Urinary bladder (tissue), 4 donors: ENCODE results near the gene MIER2. TPM values are rescaled to one million over a fixed set of nuclear protein-coding genes. Genes with fewer than 3 reads are reported as not detected.

Source experiments
- DNase-seq: peaks from one replicate; pipeline ENCODE4 v3.0.0-alpha.2; 2015; ENCODE audit errors: extremely low spot score
- H3K27ac ChIP-seq: one replicate; pipeline ENCODE4 v1.5.1; 2013; ENCODE audit warnings: low read depth, mild to moderate bottlenecking, moderate library complexity
- H3K36me3 ChIP-seq: one replicate; pipeline ENCODE4 v1.6.1; 2013; ENCODE audit warnings: mild to moderate bottlenecking, moderate library complexity; ENCODE audit not compliant: insufficient read depth
- H3K4me1 ChIP-seq: one replicate; pipeline ENCODE4 v1.6.1; 2013; ENCODE audit warnings: mild to moderate bottlenecking, moderate library complexity; ENCODE audit not compliant: insufficient read depth
- H3K4me3 ChIP-seq: one replicate; pipeline ENCODE4 v1.5.1; 2013; ENCODE audit warnings: low read depth, low read length
- WGBS: extraction: QIAGEN DNeasy Blood & Tissue Kit; methylation state at CpG from one replicate; pipeline ENCODE4 v1.1.7; 2013; 5-methylcytosine and 5-hydroxymethylcytosine counted together
- polyA plus RNA-seq: library from polyadenylated mRNA; stranded (reverse); fragments of 200-250 nt; gene quantifications from one replicate; pipeline ENCODE4 v1.2.3, GENCODE V29; 2013
- total RNA-seq: library from RNA; depleted of rRNA; stranded (reverse); fragments of >200 nt; gene quantifications from one replicate; pipeline ENCODE4 v1.2.3, GENCODE V29; 2014
- donor health status: healthy with polysubstance abuse.
- donor health status: healthy.

MIER2 gene
- total and polyA plus RNA-seq, 2 donors, result 16.0 to 30.4 TPM

DNA sequence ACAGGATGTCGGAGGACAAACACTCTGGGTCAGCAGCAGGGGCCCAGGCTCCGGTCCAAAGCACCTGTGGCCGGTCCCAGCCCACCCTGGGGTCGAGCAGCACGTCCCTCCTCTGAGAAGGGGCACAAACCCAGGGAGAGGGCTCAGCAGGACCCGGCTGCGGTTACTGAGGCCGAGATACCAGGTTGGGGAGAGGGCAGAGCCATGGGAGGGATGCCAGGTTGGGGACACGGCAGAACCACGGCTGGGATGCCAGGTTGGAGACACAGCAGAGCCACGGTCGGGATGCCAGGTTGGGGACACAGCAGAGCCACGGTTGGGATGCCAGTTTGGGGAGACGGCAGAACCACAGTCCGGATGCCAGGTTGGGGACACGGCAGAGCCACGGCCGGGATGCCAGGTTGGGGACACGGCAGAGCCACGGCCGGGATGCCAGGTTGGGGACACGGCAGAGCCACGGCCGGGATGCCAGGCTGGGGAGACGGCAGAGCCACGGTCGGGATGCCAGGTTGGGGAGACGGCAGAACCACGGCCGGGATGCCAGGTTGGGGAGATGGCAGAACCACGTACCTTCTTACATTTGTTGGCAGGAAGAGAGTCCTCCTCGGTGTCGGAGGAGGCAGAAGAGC lies 18.5 kb downstream of the MIER2 start:
- H3K4me1 ChIP-seq, result peaks cover 2% of the 10 kb centered on the region
- no peak for DNase-seq
- peaks cover 7% of the 10 kb centered on the region for H3K36me3 ChIP-seq

DNA sequence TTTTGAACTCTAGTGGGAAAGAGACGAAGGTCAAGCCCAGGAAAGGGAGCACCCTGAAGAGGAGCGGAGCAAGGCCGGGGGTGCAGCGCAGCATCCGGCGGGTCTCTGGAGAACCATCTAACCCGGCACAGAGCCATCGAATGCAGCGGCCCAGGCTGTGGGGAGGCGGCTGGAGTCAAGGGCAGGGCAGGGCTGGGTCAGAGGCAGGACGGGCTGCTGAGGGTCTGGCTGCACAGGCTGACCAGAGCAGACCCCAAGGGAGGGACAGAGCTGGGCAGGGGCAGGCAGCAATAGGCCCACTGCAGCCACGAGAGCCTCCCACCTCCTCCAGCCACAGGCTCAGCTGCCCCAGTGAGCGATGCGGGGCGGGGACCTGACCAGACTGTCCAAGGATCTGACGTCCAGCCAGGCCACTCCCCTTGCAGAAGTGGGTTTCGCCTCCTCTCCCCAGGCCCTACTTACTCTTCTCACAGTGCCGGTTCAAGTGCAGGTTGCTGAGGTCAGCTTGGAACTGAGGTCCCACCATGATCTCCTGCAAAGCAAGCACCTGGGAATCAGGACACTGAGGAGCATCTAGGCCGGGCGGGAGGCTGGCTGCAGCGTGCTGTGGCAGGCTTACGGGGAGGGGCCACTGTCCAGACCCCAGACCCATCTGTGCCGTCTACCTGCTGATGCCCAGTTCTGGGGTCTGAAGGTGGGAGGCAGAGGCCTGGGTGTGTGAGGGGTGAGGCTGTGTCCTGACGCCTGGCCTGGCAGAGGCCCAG lies 19.2 kb downstream of the MIER2 start:
- no peak overlapping the region for H3K27ac ChIP-seq
- peaks cover 5% of the 10 kb centered on the region for H3K36me3 ChIP-seq
- WGBS, result 89% methylated on average over 24 of the region's 24 CpGs
- H3K4me3 ChIP-seq, result no peak overlapping the region
- no peak for DNase-seq
- H3K4me1 ChIP-seq, result peaks cover 2% of the 10 kb centered on the region

More for the DNA sequence above, 18.5 kb downstream of the MIER2 start:
- no peak overlapping the region for H3K4me3 ChIP-seq
- H3K27ac ChIP-seq, result no peak overlapping the region
- WGBS, result 96% methylated on average over 33 of the region's 33 CpGs

DNA sequence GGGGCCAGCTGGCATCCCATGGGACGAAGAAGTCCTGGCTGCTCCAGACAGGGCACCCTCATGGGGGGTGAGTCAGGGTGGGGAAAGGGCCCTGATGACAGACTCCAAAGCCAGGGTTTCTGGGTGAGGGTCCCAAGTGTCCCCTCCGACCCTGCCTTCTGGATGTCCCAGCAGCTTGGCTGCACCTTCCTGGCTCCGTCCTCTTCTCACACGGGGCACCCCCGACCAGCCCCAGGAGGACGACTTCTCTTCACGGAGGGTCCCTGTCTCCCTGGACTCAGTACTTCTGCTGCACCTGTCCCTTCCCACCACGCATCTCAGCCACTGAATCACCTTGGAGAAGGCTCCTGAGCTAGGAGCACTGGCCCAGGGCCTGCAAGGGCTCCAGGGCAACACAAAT lies 19.9 kb downstream of the MIER2 start:
- H3K4me3 ChIP-seq, result no peak overlapping the region
- peaks cover 5% of the 10 kb centered on the region for H3K36me3 ChIP-seq
- 97% methylated on average over 8 of the region's 8 CpGs for whole genome bisulfite sequencing
- H3K27ac ChIP-seq, result no peak overlapping the region
- DNase-seq, result no peak
- H3K4me1 ChIP-seq, result peaks cover 2% of the 10 kb centered on the region

DNA sequence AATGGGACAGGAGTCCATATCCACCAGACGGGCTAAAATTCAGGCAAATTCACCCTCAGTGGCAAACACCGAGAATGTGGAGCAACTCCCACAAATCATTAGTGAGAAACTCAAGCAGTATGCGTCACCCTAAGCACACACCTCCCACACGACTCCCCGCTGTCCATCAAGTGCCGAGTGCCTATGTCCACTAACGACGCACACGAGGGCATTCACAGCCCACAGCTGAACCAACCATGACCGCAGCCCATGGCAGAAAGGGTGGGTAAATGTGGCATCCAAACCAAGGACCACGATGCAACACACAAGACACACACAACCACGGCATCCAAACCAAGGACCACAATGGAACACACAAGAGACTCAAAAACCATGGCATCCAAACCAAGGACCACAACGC lies 22.0 kb downstream of the MIER2 start:
- H3K27ac ChIP-seq, result no peak overlapping the region
- peaks cover 2% of the 10 kb centered on the region for H3K4me1 ChIP-seq
- H3K4me3 ChIP-seq, result no peak overlapping the region
- 97% methylated on average over 13 of the region's 13 CpGs for WGBS
- peaks cover 5% of the 10 kb centered on the region for H3K36me3 ChIP-seq
- DNase-seq, result no peak

DNA sequence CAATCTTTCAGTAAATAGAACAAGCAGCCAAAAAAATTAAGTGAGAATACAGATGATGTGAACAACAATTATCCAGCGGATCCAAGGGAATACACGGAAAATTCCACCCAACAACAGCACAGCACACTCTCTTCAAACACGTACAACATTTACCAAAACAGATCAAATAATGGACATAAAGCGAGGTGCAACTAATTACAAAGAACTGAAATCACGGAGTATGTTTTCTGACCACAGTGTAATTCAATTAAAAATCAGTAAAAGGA lies 26.2 kb downstream of the MIER2 start:
- H3K36me3 ChIP-seq, result peaks cover 2% of the 10 kb centered on the region
- DNase-seq, result no peak
- H3K4me1 ChIP-seq, result no peaks in the 10 kb centered on the region
- no peak overlapping the region for H3K27ac ChIP-seq
- no peak overlapping the region for H3K4me3 ChIP-seq
- 93% methylated on average over 5 of the region's 5 CpGs for WGBS

DNA sequence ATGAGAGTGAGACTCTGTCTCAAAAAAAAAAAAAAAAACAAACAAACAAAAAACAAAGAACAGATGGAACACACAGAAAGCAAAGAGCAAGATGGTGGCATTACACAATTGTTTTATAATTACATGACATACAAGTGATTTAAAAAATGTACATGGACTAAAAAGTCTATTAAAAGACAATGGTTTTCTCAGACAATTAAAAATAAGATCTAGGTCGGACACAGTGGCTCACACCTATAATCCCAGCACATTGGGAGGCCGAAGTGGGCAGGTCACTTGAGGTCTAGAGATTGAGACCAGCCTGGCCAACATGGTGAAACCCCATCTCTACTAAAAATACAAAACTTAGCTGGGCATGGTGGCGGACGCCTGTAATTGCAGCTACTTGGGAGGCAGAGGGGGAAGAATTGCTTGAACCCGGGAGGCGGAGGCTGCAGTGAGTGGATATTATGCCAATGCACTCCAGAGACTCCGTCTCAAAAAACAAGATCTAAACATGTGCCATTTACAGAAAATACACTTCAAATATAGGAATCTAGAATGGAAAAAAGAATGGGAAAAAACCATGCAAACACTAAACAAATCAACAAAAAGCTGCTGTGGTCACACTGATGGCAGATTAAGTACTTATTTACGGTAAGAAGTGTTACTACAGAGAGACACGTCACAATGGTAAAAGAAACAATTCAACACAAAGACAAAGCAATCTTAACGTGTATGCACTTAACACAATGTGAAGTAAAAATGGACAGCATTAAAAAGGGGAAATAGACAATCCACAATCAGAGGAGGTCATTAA lies 26.7 kb downstream of the MIER2 start:
- H3K36me3 ChIP-seq, result peaks cover 5% of the 10 kb centered on the region
- 96% methylated on average over 10 of the region's 10 CpGs for WGBS
- no peaks in the 10 kb centered on the region for H3K4me1 ChIP-seq
- no peak overlapping the region for H3K4me3 ChIP-seq
- no peak for DNase-seq
- no peak overlapping the region for H3K27ac ChIP-seq

DNA sequence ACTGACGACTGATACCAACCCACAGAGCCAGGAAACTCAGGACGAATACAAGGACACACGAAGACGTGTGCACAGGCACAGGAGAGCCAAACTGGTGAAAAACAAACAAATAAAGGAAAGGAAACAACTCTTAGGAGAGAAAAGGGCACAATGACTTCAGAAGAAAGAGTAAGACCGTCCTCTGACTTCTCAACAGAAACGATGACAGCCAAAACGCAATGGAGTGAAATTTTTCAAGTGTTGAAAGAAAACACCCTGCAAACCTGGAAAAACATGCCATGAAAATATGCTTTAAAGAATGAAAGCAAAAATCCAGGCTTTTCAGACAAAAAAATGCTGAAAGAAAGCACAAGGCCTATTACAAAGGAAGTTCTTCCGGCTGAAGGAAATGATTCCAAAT lies 28.8 kb downstream of the MIER2 start:
- no peak for DNase-seq
- H3K27ac ChIP-seq, result no peak overlapping the region
- peaks cover 3% of the 10 kb centered on the region for H3K36me3 ChIP-seq
- H3K4me1 ChIP-seq, result no peaks in the 10 kb centered on the region
- 91% methylated on average over 8 of the region's 8 CpGs for WGBS
- no peak overlapping the region for H3K4me3 ChIP-seq

DNA sequence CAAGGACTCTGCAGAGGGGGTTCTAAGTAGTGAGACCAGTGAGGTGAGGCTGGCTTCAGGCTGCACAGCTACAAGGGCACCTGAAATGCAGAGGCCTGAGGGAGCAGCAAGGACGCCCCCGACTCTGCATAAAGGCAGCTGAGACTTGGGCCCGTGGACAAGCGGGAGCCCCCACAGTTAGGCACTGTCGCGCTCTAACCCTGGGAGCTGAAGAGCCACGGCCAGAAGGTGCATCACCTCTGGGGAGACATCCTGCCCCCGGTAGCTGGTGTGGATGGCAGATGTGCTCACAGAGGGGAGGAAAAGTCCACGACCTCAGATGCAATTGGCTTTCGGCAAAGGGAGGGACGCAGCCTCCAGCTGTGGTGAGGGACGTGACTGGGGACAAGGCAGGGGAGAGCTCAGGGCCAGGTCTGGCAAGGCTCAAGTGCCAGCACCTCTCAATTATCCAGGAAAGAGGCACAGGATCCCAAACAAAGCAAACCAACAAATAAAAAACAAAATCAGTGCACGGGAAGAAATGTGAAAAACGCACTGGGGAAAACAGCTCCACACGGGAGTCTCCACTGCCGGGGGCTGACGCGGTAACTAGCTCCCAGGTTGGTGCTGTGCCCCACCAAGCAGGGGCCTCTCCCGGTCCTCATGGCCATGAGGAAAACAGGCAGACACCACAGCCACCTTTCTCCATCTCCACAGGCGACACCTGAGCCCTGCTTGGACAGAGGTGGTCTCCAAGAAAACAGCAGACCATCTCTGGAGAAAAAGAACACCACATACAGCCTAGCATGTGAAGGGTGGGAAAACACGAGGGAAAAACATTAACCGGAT lies 30.4 kb downstream of the MIER2 start:
- H3K27ac ChIP-seq, result no peak overlapping the region
- H3K36me3 ChIP-seq, result peaks cover 3% of the 10 kb centered on the region
- no peak overlapping the region for H3K4me3 ChIP-seq
- WGBS, result 90% methylated on average over 22 of the region's 22 CpGs
- no peaks in the 10 kb centered on the region for H3K4me1 ChIP-seq
- no peak for DNase-seq

DNA sequence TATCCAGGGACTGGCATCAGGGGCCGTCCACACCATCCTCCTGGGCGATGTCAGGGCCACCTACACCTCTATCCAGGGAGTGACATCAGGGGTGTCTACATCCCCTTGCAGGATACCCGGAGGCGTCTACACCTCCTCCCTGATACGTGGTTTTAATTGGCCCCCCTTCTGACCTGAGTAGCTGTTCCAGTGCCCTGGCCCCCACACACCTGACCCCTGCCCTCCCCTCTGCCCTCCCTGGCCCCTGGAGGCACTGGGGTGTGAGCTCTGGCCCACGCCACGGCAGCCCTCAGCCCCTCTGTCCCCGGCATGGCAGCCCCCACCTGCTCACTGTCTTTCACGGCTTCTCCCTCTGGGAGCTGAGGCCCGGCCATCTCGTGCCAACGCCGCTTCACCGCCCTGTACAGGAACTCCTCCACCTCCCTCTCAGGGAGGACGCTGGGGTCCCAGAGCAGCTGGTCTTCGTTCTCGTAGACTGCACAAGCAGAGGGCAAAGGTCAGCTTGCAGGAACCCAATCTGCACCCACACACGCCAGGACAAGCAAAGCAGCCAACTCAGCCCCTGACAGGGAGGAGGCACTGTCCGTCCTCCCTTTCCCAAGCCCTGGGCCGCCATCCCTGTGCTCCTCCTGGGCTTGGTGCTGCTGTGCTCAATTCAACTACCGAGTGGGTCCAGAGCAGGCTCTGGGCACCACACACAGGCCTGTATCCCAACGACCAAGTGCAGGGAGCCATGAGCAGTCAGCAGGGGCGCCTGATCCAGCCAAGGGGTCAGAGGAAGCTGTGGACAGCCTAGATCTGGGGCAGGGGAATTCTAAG lies 31.2 kb downstream of the MIER2 start:
- H3K4me3 ChIP-seq, result no peak overlapping the region
- no peak for DNase-seq
- 79% methylated on average over 23 of the region's 23 CpGs for WGBS
- H3K36me3 ChIP-seq, result peaks cover 3% of the 10 kb centered on the region
- no peak overlapping the region for H3K27ac ChIP-seq
- H3K4me1 ChIP-seq, result no peaks in the 10 kb centered on the region

DNA sequence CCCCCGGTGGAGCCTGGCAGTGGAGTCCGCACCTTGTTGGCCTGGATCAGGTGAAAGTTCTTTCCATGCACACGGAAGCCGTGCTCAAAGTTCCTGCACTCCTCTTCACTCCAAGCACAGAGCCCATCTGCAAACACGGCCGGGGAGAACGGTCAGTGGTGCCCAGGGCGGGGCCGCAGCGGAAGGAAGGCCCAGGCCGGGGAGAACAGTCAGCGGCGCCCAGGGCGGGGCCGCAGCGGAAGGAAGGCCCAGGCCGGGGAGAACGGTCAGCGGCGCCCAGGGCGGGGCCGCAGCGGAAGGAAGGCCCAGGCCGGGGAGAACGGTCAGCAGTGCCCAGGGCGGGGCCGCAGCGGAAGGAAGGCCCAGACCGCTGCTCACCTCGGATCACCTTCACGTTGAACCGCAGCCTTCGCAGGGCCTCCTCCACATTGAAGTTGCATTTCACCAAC lies 32.8 kb downstream of the MIER2 start:
- Histone ChIP-seq H3K27ac (no peak overlapping the region), H3K36me3 (peaks cover 6% of the 10 kb centered on the region), H3K4me3 (no peak overlapping the region), H3K4me1 (no peaks in the 10 kb centered on the region)
- 88% methylated on average over 33 of the region's 33 CpGs for WGBS
- DNase-seq, result no peak

DNA sequence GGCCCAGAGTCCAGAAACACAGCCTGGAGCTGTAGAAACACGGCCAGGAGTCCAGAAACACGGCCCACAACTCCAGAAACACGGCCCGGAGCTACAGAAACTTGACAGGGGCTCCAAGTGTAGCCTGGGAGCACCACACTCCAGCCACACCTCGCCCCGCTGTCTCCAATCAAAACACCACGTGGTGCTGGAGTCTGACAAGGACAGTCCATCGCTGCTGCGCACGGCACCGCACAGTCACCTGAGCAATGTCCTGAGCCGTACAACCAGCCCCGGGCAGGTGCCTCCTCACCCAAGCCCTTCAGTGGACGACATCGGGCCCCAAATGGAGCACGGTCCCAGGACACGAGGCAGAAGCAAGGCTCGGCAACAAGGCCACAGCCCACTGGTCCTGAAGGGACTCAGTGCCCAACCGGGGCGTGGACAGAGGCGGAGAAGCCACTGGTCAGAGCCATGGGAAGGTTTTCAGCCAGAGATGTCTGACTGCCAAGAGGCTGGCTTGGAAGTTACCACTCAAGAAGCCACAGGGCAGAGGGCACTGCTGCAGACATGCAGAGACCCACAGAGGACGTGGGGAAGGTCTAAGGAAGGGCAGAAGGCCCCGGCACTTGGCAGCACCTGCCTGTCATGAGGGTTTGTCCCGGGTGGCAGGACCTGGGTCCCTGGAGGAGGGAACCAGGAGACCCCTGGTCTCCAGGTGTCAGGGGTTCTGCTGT lies 33.7 kb downstream of the MIER2 start:
- no peak for DNase-seq
- no peak overlapping the region for H3K27ac ChIP-seq
- no peaks in the 10 kb centered on the region for H3K4me1 ChIP-seq
- peaks cover 10% of the 10 kb centered on the region for H3K36me3 ChIP-seq
- H3K4me3 ChIP-seq, result peak overlapping the region; percentile 30
- WGBS, result 91% methylated on average over 24 of the region's 24 CpGs

DNA sequence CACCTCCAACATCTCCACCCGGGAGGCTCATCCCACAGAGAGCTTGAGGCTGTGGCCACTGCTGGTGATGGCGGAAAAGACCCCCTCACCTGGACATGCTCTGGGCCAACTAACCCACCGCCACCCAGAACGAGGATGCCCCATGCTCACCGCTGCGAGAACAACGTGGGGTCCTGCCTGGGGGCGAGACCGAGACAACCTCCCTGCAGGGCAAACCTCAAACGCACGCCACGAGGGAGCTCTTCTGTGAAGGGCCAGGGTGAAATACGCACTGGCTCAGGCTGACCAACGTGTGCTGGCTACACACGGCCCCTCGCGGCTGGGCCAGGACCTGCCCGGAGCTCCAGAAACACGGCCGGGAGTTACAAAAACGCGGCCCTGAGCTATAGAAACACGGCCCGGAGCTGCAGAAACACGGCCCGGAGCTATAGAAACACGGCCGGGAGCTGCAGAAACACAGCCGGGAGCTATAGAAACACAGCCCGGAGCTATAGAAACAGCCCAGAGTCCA lies 34.4 kb downstream of the MIER2 start:
- H3K36me3 ChIP-seq, result peaks cover 10% of the 10 kb centered on the region
- H3K4me1 ChIP-seq, result no peaks in the 10 kb centered on the region
- DNase-seq, result no peak
- no peak overlapping the region for H3K27ac ChIP-seq
- 56% methylated on average over 30 of the region's 30 CpGs for WGBS
- H3K4me3 ChIP-seq, result peak overlapping the region; percentile 30
